Measurements from ENCODE around the gene CLPTM1.

GRCh38 chr19:44985445-44985844 is 30.3 kb downstream of the CLPTM1 start:
- TF ChIP-seq CTCF (IDR thresholded peaks at IDR 0.05) (no peak), POLR2A (IDR thresholded peaks at IDR 0.05) (no peak)

Data from esophagus squamous epithelium (tissue), 4 donors.